Calu3 (cell line): ENCODE results near the gene PNPLA3. TPM values are rescaled to one million over a fixed set of nuclear protein-coding genes. Genes with fewer than 3 reads are reported as not detected.

ENCODE experiments used
- BruUV-seq: library from RNA; stranded (reverse); fragments of 400-500 nt; replicated peaks from 2 replicates; lab custom pipeline; 2021; lab: Mats Ljungman, UMichigan
- CTCF ChIA-PET: fragments of 300-600 bp; sonication (Branson Sonifier 250); formaldehyde crosslinking; loops from one replicate; lab custom pipeline; 2022; ENCODE audit warnings: antibody characterized with exemption; lab: Charles Lee
- DNase-seq: peaks from one replicate; pipeline ENCODE4 v3.0.0; 2022
- H3K27ac Mint-ChIP-seq: one replicate; pipeline ENCODE4 v1.8.0; 2022; ENCODE audit warnings: mixed read lengths; ENCODE audit not compliant: unreplicated experiment
- H3K27me3 Mint-ChIP-seq: one replicate; pipeline ENCODE4 v1.8.0; 2022; ENCODE audit warnings: mixed read lengths; ENCODE audit not compliant: unreplicated experiment
- H3K36me3 Mint-ChIP-seq: one replicate; pipeline ENCODE4 v1.8.0; 2022; ENCODE audit warnings: mild to moderate bottlenecking, moderate library complexity, mixed read lengths; ENCODE audit not compliant: insufficient read depth, unreplicated experiment
- H3K4me1 Mint-ChIP-seq: one replicate; pipeline ENCODE4 v1.8.0; 2022; ENCODE audit warnings: mild to moderate bottlenecking, low read depth, mixed read lengths; ENCODE audit not compliant: unreplicated experiment
- H3K4me3 Mint-ChIP-seq: one replicate; pipeline ENCODE4 v1.8.0; 2022; ENCODE audit warnings: mild to moderate bottlenecking, low read depth, moderate library complexity, mixed read lengths; ENCODE audit not compliant: unreplicated experiment
- H3K9me3 Mint-ChIP-seq: one replicate; pipeline ENCODE4 v1.8.0; 2022; ENCODE audit warnings: low read depth, mixed read lengths; ENCODE audit not compliant: unreplicated experiment
- intact Hi-C: fragments of 100-400 bp; cut with micrococcal nuclease; formaldehyde crosslinking; loops from one replicate; pipeline ENCODE4 v1.10.0; 2022; ENCODE audit not compliant: unreplicated experiment
- total RNA-seq: library from RNA; stranded (reverse); gene quantifications from 2 replicates; pipeline ENCODE4 v1.2.3, GENCODE V29; 2022
- TF ChIP-seq, protein P1 (sequence below): fragments of 200-600 bp; IDR thresholded peaks from one replicate; pipeline ENCODE4 v1.8.0; 2022; ENCODE audit warnings: antibody characterized with exemption; ENCODE audit not compliant: unreplicated experiment

PNPLA3 gene
- total RNA-seq, 1 experiment from 2014 or later: 9.5 TPM

DNA sequence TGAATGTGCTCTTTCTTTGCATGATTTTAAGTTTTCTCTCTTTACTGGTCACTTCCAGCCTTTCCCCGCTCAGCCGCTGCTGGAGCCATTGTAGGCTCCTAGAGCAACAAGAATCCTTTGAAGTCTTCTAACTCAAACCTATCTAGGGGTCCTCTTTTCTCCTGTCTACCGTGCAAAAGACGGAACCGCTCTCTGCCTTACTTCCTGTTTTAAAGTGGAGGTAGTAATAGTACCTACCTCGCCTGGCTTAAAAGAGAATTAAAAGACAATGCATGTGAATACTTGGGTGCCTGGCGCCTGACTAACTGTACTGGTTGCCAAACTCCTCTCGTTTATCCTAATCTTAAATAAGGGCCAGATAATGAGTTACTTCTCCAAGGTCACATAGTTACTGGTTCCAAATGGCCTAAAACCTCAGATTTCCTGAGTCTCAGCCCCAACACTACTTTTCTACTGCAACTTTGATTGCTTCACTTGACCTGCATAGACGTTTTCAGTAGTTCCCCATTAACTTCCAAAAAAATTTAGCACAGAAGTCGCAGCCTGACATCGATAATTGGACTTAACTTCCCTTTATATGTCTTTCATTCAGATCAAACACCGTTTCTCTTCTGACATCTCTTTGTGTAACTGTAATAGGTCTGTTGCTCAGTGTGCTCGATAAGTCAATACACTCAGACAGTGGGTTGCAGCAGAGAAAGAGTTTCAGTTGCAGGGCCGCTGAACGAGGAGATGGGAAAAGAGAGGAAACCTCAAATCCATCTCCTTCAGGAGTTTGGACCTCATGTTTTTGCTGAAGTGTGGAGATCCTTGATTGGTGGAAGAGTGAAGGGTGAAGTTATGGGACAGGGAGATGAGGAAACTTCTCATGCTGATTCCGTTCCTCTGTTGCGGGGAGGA lies 32.5 kb downstream of the PNPLA3 start:
- Mint-ChIP-seq H3K4me3 (peak overlapping the region; percentile 85), H3K27me3 (no peaks in the 10 kb centered on the region), H3K27ac (peak overlapping the region; percentile 66), H3K4me1 (peaks cover 28% of the 10 kb centered on the region), H3K36me3 (peaks cover 42% of the 10 kb centered on the region), H3K9me3 (no peaks in the 10 kb centered on the region)
- intact Hi-C loops: no loop called here
- CTCF ChIA-PET: interaction anchor here (0.7 to 1.5 kb wide), 3 partner anchors 10 to 73 kb away, joined by 5 to 7 read pairs (median 5); no protein-coding TSS in a partner anchor
- no peak for DNase-seq
- TF ChIP-seq, protein P1, sequence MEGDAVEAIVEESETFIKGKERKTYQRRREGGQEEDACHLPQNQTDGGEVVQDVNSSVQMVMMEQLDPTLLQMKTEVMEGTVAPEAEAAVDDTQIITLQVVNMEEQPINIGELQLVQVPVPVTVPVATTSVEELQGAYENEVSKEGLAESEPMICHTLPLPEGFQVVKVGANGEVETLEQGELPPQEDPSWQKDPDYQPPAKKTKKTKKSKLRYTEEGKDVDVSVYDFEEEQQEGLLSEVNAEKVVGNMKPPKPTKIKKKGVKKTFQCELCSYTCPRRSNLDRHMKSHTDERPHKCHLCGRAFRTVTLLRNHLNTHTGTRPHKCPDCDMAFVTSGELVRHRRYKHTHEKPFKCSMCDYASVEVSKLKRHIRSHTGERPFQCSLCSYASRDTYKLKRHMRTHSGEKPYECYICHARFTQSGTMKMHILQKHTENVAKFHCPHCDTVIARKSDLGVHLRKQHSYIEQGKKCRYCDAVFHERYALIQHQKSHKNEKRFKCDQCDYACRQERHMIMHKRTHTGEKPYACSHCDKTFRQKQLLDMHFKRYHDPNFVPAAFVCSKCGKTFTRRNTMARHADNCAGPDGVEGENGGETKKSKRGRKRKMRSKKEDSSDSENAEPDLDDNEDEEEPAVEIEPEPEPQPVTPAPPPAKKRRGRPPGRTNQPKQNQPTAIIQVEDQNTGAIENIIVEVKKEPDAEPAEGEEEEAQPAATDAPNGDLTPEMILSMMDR: no peak
- BruUV-seq: TSS peak; percentile 49

- intact Hi-C loops: no loop called here
- H3K9me3 Mint-ChIP-seq: no peaks in the 10 kb centered on the region
- peaks cover 28% of the 10 kb centered on the region for H3K4me1 Mint-ChIP-seq
- CTCF ChIA-PET: no interaction called here
- H3K27ac Mint-ChIP-seq: no peak overlapping the region
- no peak for DNase-seq
- no peaks in the 10 kb centered on the region for H3K27me3 Mint-ChIP-seq
- TF ChIP-seq, protein P1: no peak
- no TSS peak for BruUV-seq
- H3K36me3 Mint-ChIP-seq: peaks cover 35% of the 10 kb centered on the region
- H3K4me3 Mint-ChIP-seq: peak overlapping the region; percentile 85
These were observed 33.3 kb downstream of the PNPLA3 start for GRCh38 chr22:43956805-43957463.

DNA sequence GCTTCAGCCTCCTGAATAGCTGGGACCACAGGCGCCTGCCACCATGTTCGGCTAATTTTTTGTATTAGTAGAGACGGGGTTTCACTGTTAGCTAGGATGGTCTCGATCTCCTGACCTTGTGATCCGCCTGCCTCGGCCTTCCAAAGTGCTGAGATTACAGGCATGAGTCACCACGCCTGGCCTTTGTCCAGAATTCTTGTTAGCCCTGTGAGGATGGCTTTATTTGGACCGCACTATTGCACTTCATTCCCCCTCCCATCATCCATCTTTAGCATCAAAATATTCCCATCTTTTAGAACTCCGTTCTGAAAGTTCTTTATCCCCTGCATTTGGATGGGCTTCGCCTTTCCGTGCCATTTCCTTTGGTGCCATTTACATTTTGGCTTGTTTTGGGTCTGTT lies 34.3 kb downstream of the PNPLA3 start:
- BruUV-seq: no TSS peak
- Mint-ChIP-seq H3K4me3 (no peak overlapping the region), H3K27me3 (no peaks in the 10 kb centered on the region), H3K9me3 (no peaks in the 10 kb centered on the region), H3K36me3 (peaks cover 29% of the 10 kb centered on the region), H3K27ac (no peak overlapping the region), H3K4me1 (peaks cover 28% of the 10 kb centered on the region)
- DNase-seq: no peak
- CTCF ChIA-PET: interaction anchor here (1.6 kb wide), 1 partner anchor 75 kb away, joined by 5 read pairs; no protein-coding TSS in a partner anchor
- intact Hi-C loops: no loop called here
- TF ChIP-seq, protein P1: no peak

DNA sequence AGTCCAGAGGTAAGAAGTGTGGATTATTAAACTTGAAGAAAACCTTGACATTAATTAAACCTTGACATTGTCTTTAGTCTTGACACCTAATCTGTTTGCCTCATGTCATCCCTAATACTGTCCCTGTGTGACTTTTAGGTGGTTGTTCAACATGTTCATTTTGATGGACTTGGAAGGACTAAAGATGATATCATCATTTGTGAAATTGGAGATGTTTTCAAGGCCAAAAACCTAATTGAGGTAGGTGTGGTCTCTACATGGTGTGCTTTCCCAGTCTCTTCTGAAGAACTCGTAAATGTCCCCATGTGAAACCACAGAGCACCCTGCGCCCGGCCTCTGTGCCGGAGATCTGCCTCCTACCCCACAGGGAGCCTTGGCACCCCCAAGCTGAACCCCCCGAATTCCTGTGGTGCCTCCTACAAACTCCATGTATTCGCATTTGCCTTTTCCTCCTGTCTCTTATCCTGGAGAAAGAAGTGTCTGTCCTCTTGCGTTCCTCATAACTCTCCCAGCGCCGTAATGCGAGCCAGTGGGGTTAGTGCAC lies 40.8 kb downstream of the PNPLA3 start:
- Mint-ChIP-seq H3K36me3 (peaks cover 13% of the 10 kb centered on the region), H3K27me3 (no peaks in the 10 kb centered on the region), H3K4me1 (no peaks in the 10 kb centered on the region), H3K27ac (no peak overlapping the region), H3K9me3 (no peaks in the 10 kb centered on the region), H3K4me3 (no peak overlapping the region)
- intact Hi-C loops: no loop called here
- BruUV-seq: no TSS peak
- CTCF ChIA-PET: no interaction called here
- no peak for DNase-seq
- TF ChIP-seq, protein P1: no peak
